ENCODE data around the gene MAS1. TPM values are rescaled to one million over a fixed set of nuclear protein-coding genes. Genes with fewer than 3 reads are reported as not detected.

MAS1 gene
- total RNA-seq, 1 donor from 2014 or later: not detected

- no peak for TF ChIP-seq CTCF (IDR thresholded peaks at IDR 0.05; ENCODE audit: partially characterized antibody, unreplicated experiment)
- Mint-ChIP-seq H3K4me3 (ENCODE audit: unreplicated experiment) (no peak overlapping the region), H3K4me1 (ENCODE audit: low read depth, unreplicated experiment) (peaks cover 15% of the 10 kb centered on the region), H3K9me3 (ENCODE audit: unreplicated experiment) (peaks cover 3% of the 10 kb centered on the region), H3K36me3 (ENCODE audit: unreplicated experiment) (no peaks in the 10 kb centered on the region), H3K27ac (ENCODE audit: unreplicated experiment) (no peak overlapping the region), H3K27me3 (ENCODE audit: unreplicated experiment) (peaks cover 7% of the 10 kb centered on the region)
- DNase-seq: no peak
These were observed 4.2 kb downstream of the MAS1 start for GRCh38 chr6:159894991-159895390.

- Mint-ChIP-seq H3K27ac (ENCODE audit: unreplicated experiment) (no peak overlapping the region), H3K9me3 (ENCODE audit: unreplicated experiment) (no peaks in the 10 kb centered on the region), H3K4me1 (ENCODE audit: low read depth, unreplicated experiment) (peaks cover 2% of the 10 kb centered on the region), H3K36me3 (ENCODE audit: unreplicated experiment) (no peaks in the 10 kb centered on the region), H3K4me3 (ENCODE audit: unreplicated experiment) (no peak overlapping the region), H3K27me3 (ENCODE audit: unreplicated experiment) (peaks cover 4% of the 10 kb centered on the region)
- DNase-seq: no peak
- no peak for TF ChIP-seq CTCF (IDR thresholded peaks at IDR 0.05; ENCODE audit: partially characterized antibody, unreplicated experiment)
These were observed 6.8 kb downstream of the MAS1 start for GRCh38 chr6:159897603-159898002.

- no peak for DNase-seq
- Mint-ChIP-seq H3K27ac (ENCODE audit: unreplicated experiment) (no peak overlapping the region), H3K27me3 (ENCODE audit: unreplicated experiment) (peaks cover 4% of the 10 kb centered on the region), H3K9me3 (ENCODE audit: unreplicated experiment) (no peaks in the 10 kb centered on the region), H3K4me3 (ENCODE audit: unreplicated experiment) (no peak overlapping the region), H3K36me3 (ENCODE audit: unreplicated experiment) (no peaks in the 10 kb centered on the region), H3K4me1 (ENCODE audit: low read depth, unreplicated experiment) (no peaks in the 10 kb centered on the region)
- no peak for TF ChIP-seq CTCF (IDR thresholded peaks at IDR 0.05; ENCODE audit: partially characterized antibody, unreplicated experiment)
These were observed 7.7 kb downstream of the MAS1 start for GRCh38 chr6:159898519-159898918.

GRCh38 chr6:159899994-159900745 is 9.4 kb downstream of the MAS1 start:
- Mint-ChIP-seq H3K9me3 (ENCODE audit: unreplicated experiment) (no peaks in the 10 kb centered on the region), H3K4me1 (ENCODE audit: low read depth, unreplicated experiment) (no peaks in the 10 kb centered on the region), H3K4me3 (ENCODE audit: unreplicated experiment) (no peak overlapping the region), H3K27me3 (ENCODE audit: unreplicated experiment) (peaks cover 3% of the 10 kb centered on the region), H3K36me3 (ENCODE audit: unreplicated experiment) (no peaks in the 10 kb centered on the region), H3K27ac (ENCODE audit: unreplicated experiment) (no peak overlapping the region)
- DNase-seq: no peak
- TF ChIP-seq CTCF (IDR thresholded peaks at IDR 0.05; ENCODE audit: partially characterized antibody, unreplicated experiment): no peak

GRCh38 chr6:159902620-159903019 is 11.8 kb downstream of the MAS1 start:
- no peaks in the 10 kb centered on the region for H3K9me3 Mint-ChIP-seq (ENCODE audit: unreplicated experiment)
- H3K4me3 Mint-ChIP-seq (ENCODE audit: unreplicated experiment): no peak overlapping the region
- H3K27me3 Mint-ChIP-seq (ENCODE audit: unreplicated experiment): peaks cover 5% of the 10 kb centered on the region
- no peak overlapping the region for H3K27ac Mint-ChIP-seq (ENCODE audit: unreplicated experiment)
- no peak for DNase-seq
- TF ChIP-seq CTCF (IDR thresholded peaks at IDR 0.05; ENCODE audit: partially characterized antibody, unreplicated experiment): no peak
- no peaks in the 10 kb centered on the region for H3K36me3 Mint-ChIP-seq (ENCODE audit: unreplicated experiment)
- H3K4me1 Mint-ChIP-seq (ENCODE audit: low read depth, unreplicated experiment): peaks cover 7% of the 10 kb centered on the region

All from glutamatergic neuron (in vitro differentiated cells).